WTC11 (cell line): Measurements from ENCODE around the gene CARD9.

Experiments
- ATF2 ChIP-seq: sonication (generic); formaldehyde crosslinking; IDR thresholded peaks from 2 replicates; pipeline ENCODE4 v1.8.1; 2022; ENCODE audit warnings: low read depth, missing genetic modification reagents, borderline replicate concordance
- CTCF ChIP-seq: fragments of 200-600 bp; IDR thresholded peaks from 2 replicates; pipeline ENCODE4 v1.8.0; 2022; ENCODE audit warnings: antibody characterized with exemption
- E2F5 ChIP-seq: sonication (generic); formaldehyde crosslinking; IDR thresholded peaks from 2 replicates; pipeline ENCODE4 v1.8.1; 2022; ENCODE audit warnings: mild to moderate bottlenecking, moderate library complexity, missing genetic modification reagents
- FOXJ3 ChIP-seq: sonication (generic); formaldehyde crosslinking; IDR thresholded peaks from 2 replicates; pipeline ENCODE4 v1.9.0; 2021; ENCODE audit warnings: missing genetic modification reagents, mild to moderate bottlenecking, borderline replicate concordance
- FOXP1 ChIP-seq: sonication (generic); formaldehyde crosslinking; IDR thresholded peaks from 2 replicates; pipeline ENCODE4 v1.8.0; 2022; ENCODE audit warnings: missing genetic modification reagents, mild to moderate bottlenecking, moderate library complexity, borderline replicate concordance
- NFYB ChIP-seq: sonication (generic); formaldehyde crosslinking; conservative IDR thresholded peaks from 2 replicates; pipeline ENCODE4 v1.8.0; 2022; ENCODE audit warnings: low read depth, missing genetic modification reagents
- PRDM15 ChIP-seq: sonication (generic); formaldehyde crosslinking; IDR thresholded peaks from 2 replicates; pipeline ENCODE4 v1.8.0; 2022; ENCODE audit warnings: missing genetic modification reagents
- ZNF121 ChIP-seq: sonication (generic); formaldehyde crosslinking; IDR thresholded peaks from 2 replicates; pipeline ENCODE4 v1.8.0; 2023; ENCODE audit warnings: missing genetic modification reagents
- TF ChIP-seq, protein P1 (sequence below): sonication (generic); formaldehyde crosslinking; conservative IDR thresholded peaks from 2 replicates; pipeline ENCODE4 v1.8.1; 2022; ENCODE audit warnings: mild to moderate bottlenecking, missing genetic modification reagents
- TF ChIP-seq, protein P2 (sequence below): sonication (generic); formaldehyde crosslinking; IDR thresholded peaks from 2 replicates; pipeline ENCODE4 v1.8.1; 2023; ENCODE audit warnings: mild to moderate bottlenecking, missing genetic modification reagents

DNA sequence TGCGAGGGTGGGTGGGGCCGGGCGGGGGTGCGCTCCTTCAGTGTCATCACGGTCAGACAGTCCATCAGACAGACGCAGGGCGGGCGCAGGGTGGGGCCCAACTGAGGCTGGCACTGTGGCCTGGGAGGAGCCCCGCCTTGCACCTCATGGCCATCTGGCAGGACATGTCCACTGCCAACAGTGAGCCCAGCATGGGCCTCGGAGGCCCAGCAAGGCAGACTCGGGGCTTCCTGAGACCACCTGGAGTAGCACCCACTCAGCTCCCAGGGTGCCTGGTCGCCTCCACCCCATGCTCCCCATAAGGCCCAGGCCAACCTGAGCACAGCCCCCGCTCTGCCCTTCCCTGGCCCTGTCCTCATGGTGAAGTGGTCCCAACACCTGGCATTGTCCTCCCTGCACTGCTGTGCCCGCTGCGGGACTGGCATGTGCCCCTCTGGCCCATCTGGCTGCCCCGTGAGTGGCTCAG, 54.7 kb downstream of the CARD9 start:
- TF ChIP-seq, protein P1, sequence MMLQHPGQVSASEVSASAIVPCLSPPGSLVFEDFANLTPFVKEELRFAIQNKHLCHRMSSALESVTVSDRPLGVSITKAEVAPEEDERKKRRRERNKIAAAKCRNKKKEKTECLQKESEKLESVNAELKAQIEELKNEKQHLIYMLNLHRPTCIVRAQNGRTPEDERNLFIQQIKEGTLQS (CRISPR knock-in tag): no peak
- TF ChIP-seq, protein P2, sequence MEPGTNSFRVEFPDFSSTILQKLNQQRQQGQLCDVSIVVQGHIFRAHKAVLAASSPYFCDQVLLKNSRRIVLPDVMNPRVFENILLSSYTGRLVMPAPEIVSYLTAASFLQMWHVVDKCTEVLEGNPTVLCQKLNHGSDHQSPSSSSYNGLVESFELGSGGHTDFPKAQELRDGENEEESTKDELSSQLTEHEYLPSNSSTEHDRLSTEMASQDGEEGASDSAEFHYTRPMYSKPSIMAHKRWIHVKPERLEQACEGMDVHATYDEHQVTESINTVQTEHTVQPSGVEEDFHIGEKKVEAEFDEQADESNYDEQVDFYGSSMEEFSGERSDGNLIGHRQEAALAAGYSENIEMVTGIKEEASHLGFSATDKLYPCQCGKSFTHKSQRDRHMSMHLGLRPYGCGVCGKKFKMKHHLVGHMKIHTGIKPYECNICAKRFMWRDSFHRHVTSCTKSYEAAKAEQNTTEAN: no peak
- TF ChIP-seq ATF2 (CRISPR knock-in tag): no peak
- TF ChIP-seq ZNF121 (CRISPR knock-in tag): no peak
- no peak for TF ChIP-seq NFYB (CRISPR knock-in tag)
- TF ChIP-seq CTCF: no peak
- TF ChIP-seq FOXJ3 (CRISPR knock-in tag): no peak
- TF ChIP-seq FOXP1 (CRISPR knock-in tag): no peak
- no peak for TF ChIP-seq E2F5
- no peak for TF ChIP-seq PRDM15 (CRISPR knock-in tag)
